Spleen (tissue), 11 donors: Measurements from ENCODE around the gene FAR2. TPM values are rescaled to one million over a fixed set of nuclear protein-coding genes. Genes with fewer than 3 reads are reported as not detected.
"Not testable (repeated sequence)": the region's sequence is repeated elsewhere in the genome, so short reads cannot be mapped to it uniquely, and the experiment has no call there.

Experiments
- DNase-seq: peaks from one replicate; pipeline ENCODE4 v3.0.0-alpha.2; 2020
- H3K27ac ChIP-seq, 8 donors: fragments of 200-600 bp; sonication (generic) in 7 of 8; 1 replicate in 4 of 8; 2 replicates in 4 of 8; pipeline versions ENCODE4 v1.5.0 to v1.8.0; 2016 to 2021; ENCODE audit warnings: inconsistent platforms in 4 of 8, mild to moderate bottlenecking in 4 of 8, moderate library complexity in 1 of 8
- H3K27me3 ChIP-seq, 7 donors: fragments of 200-600 bp; sonication (generic) in 6 of 7; replicated peaks in 1 of 7; 1 replicate in 4 of 7; 2 replicates in 3 of 7; pipeline versions ENCODE4 v1.5.0 to v1.8.0; 2016 to 2021; ENCODE audit warnings: inconsistent platforms in 3 of 7, mild to moderate bottlenecking in 1 of 7
- H3K36me3 ChIP-seq, 6 donors: fragments of 200-600 bp; sonication (generic) in 5 of 6; 1 replicate in 4 of 6; 2 replicates in 2 of 6; pipeline versions ENCODE4 v1.5.0 to v1.8.0; 2016 to 2021; ENCODE audit warnings: inconsistent platforms in 2 of 6
- H3K4me1 ChIP-seq, 6 donors: fragments of 200-600 bp; sonication (generic) in 5 of 6; 1 replicate in 3 of 6; 2 replicates in 3 of 6; pipeline versions ENCODE4 v1.5.0 to v1.8.0; 2016 to 2021; ENCODE audit warnings: inconsistent platforms in 3 of 6
- H3K4me3 ChIP-seq, 8 donors: fragments of 200-600 bp; sonication (generic) in 7 of 8; 1 replicate in 4 of 8; 2 replicates in 4 of 8; pipeline versions ENCODE4 v1.5.0 to v1.8.0; 2016 to 2021; ENCODE audit warnings: inconsistent platforms in 4 of 8, mild to moderate bottlenecking in 4 of 8, moderate library complexity in 2 of 8
- H3K9me3 ChIP-seq, 8 donors: fragments of 200-600 bp; sonication (generic) in 7 of 8; 1 replicate in 4 of 8; 2 replicates in 4 of 8; pipeline versions ENCODE4 v1.5.0 to v1.8.0; 2016 to 2021; ENCODE audit warnings: inconsistent platforms in 4 of 8
- CTCF ChIP-seq, 11 experiments: fragments of 200-600 bp in 7 of 11; fragments of 450-650 bp in 4 of 11; sonication (generic) in 4 of 11; IDR thresholded peaks in 8 of 11; conservative IDR thresholded peaks in 3 of 11; 1 replicate in 7 of 11; 2 replicates in 4 of 11; pipeline versions ENCODE4 v1.4.0 to v1.8.0; 2016 to 2021; ENCODE audit warnings: antibody characterized with exemption in 11 of 11, inconsistent platforms in 4 of 11, mild to moderate bottlenecking in 1 of 11
- POLR2A ChIP-seq, 3 donors: fragments of 450-650 bp; IDR thresholded peaks; one replicate each; pipeline ENCODE4 v1.5.1; 2017; ENCODE audit warnings: antibody characterized with exemption in 3 of 3, mild to moderate bottlenecking in 1 of 3
- POLR2AphosphoS5 ChIP-seq, 3 donors: sonication (generic); formaldehyde crosslinking; IDR thresholded peaks; one replicate each; pipeline ENCODE4 v1.5.1; 2017; ENCODE audit warnings: antibody characterized with exemption in 3 of 3
- WGBS, 5 donors: extraction: QIAGEN DNeasy Blood & Tissue Kit in 3 of 5; methylation state at CpG; one replicate each; pipeline versions ENCODE4 v1.1.5 to v1.1.7; 2013 to 2018; 5-methylcytosine and 5-hydroxymethylcytosine counted together
- intact Hi-C: fragments of 100-400 bp; cut with DNase I; formaldehyde crosslinking; loops from one replicate; pipeline ENCODE4 v1.15.0; 2023; ENCODE audit warnings: low total_unique reads
- polyA plus RNA-seq, 3 donors: library from polyadenylated mRNA; stranded (reverse); fragments of 200-250 nt; gene quantifications; one replicate each; pipeline ENCODE4 v1.2.1, GENCODE V29; 2013
- total RNA-seq, 7 donors: library from RNA; depleted of rRNA in 3 of 7; stranded (reverse); fragments of >200 nt in 3 of 7; fragmentation: NEBNext Ultra II Directional in 4 of 7; extraction: Animal tissue kit (Norgen Biotek cat#: 25700) in 4 of 7; gene quantifications; one replicate each; pipeline versions ENCODE4 v1.1.0 to v1.2.1, GENCODE V29; 2016 to 2021
- donor health status: healthy with polysubstance abuse.
- donor health status: DM: no; HTN: no; CAD: no; lungs with moderate emphysema.
- donor health status: DM: no; HTN: no; CAD: no.
- donor health status: Bipolar disorder and iron deficiency.
- donor health status: healthy.
- donor health status: DM: no; HTN: no; CAD: no.
- donor health status: DM: yes; HTN: yes; CAD: no.

The FAR2 gene
- total and polyA plus RNA-seq, 10 donors: 2.9 to 51.8 (median 29.2) TPM

GRCh38 chr12:29253906-29254625 lies 105.0 kb downstream of the FAR2 start:
- Histone ChIP-seq H3K4me1 (peaks cover 0 to 12% (median 0%) of the 10 kb centered on the region in 6 donors), H3K27ac (no peak overlapping the region), H3K9me3 (no peaks in the 10 kb centered on the region), H3K27me3 (no peaks in the 10 kb centered on the region), H3K4me3 (no peak overlapping the region), H3K36me3 (peaks cover 0 to 5% (median 0%) of the 10 kb centered on the region in 6 donors)
- DNase-seq: no peak
- intact Hi-C loops: no loop called here
- TF ChIP-seq POLR2A (IDR thresholded peaks at IDR 0.05) (no peak), POLR2AphosphoS5 (IDR thresholded peaks at IDR 0.05) (no peak), CTCF (IDR thresholded peaks at IDR 0.05 in 8 of 11, conservative IDR thresholded peaks at IDR 0.05 in 3 of 11) (no peak)
- 89 to 100% (median 93%) methylated on average over 2 of the region's 2 CpGs for WGBS, 5 donors

- Histone ChIP-seq H3K27me3 (no peaks in the 10 kb centered on the region), H3K9me3 (no peaks in the 10 kb centered on the region), H3K4me1 (peaks cover 0 to 12% (median 0%) of the 10 kb centered on the region in 6 donors), H3K4me3 (no peak overlapping the region), H3K36me3 (peaks cover 0 to 5% (median 0%) of the 10 kb centered on the region in 6 donors), H3K27ac (peak overlapping the region in 1 of 8 donors; percentile 21)
- no peak for DNase-seq
- intact Hi-C loops: no loop called here
- TF ChIP-seq POLR2AphosphoS5 (IDR thresholded peaks at IDR 0.05) (no peak), POLR2A (IDR thresholded peaks at IDR 0.05) (no peak), CTCF (IDR thresholded peaks at IDR 0.05 in 8 of 11, conservative IDR thresholded peaks at IDR 0.05 in 3 of 11) (no peak)
Observed at GRCh38 chr12:29255042-29255441, 106.0 kb downstream of the FAR2 start.

DNA sequence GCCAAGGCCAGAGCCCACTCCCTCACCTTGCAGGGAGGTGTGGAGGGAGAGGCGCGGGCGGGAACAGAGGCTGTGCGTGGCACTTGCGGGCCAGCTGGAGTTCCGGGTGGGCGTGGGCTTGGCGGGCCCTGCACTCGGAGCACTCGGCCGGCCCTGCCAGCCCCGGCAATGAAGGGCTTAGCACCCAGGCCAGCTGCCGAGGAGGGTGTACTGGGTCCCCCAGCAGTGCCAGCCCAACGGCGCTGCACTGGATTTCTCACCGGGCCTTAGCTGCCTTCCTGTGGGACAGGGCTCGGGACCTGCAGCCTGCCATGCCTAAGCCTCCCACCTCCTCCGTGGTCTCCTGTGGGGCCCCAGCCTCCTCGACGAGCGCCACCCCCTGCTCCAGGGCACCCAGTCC lies 107.5 kb downstream of the FAR2 start:
- Histone ChIP-seq H3K4me3 (no peak overlapping the region), H3K4me1 (peaks cover 0 to 12% (median 0%) of the 10 kb centered on the region in 6 donors), H3K27me3 (no peaks in the 10 kb centered on the region), H3K9me3 (peaks cover 0 to 14% (median 4%) of the 10 kb centered on the region in 8 donors), H3K27ac (no peak overlapping the region), H3K36me3 (peaks cover 0 to 12% (median 0%) of the 10 kb centered on the region in 6 donors)
- WGBS, 5 donors: 84 to 100% (median 96%) methylated on average over 8 to 21 of the region's 21 CpGs; no CpG with 5 or more reads in 1 of the 5 donors
- intact Hi-C loops: no loop called here
- DNase-seq: no peak
- no peak for TF ChIP-seq CTCF (IDR thresholded peaks at IDR 0.05 in 8 of 11, conservative IDR thresholded peaks at IDR 0.05 in 3 of 11)
- no peak for TF ChIP-seq POLR2A (IDR thresholded peaks at IDR 0.05)
- TF ChIP-seq POLR2AphosphoS5 (IDR thresholded peaks at IDR 0.05): no peak

DNA sequence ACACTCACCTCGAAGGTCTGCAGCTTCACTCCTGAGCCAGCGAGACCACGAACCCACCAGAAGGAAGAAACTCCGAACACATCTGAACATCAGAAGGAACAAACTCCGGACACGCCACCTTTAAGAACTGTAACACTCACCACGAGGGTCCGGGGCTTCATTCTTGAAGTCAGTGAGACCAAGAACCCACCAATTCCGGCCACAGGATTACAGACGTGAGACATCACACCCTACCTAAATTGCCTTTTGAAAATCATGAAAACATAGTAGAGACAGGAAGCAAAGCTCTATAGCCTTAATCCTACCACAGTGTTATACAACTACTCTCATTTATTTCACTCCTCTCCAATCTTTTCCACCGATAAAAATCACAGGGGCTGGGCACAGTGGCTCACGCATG lies 108.6 kb downstream of the FAR2 start:
- H3K4me3 ChIP-seq, H3K27me3 ChIP-seq, intact Hi-C loops, DNase-seq, H3K27ac ChIP-seq: not testable (repeated sequence)
- Histone ChIP-seq H3K9me3 (peaks cover 0 to 24% (median 13%) of the 10 kb centered on the region in 8 donors), H3K4me1 (peaks cover 0 to 12% (median 0%) of the 10 kb centered on the region in 6 donors), H3K36me3 (peaks cover 0 to 12% (median 0%) of the 10 kb centered on the region in 6 donors)
- 75 to 94% (median 92%) methylated on average over 7 to 12 of the region's 12 CpGs for WGBS, 5 donors
